A549 (cell line): ENCODE measurements around the gene ELFN1.

Experiments
- CBX8 ChIP-seq: fragments of 200-600 bp; sonication (generic); IDR thresholded peaks from 2 replicates; pipeline ENCODE4 v1.6.1; 2016
- CHD2 ChIP-seq: fragments of 150-350 bp; IDR thresholded peaks from 2 replicates; pipeline ENCODE4 v1.6.1; 2014; ENCODE audit warnings: low read length; ENCODE audit not compliant: partially characterized antibody
- CHD4 ChIP-seq: fragments of 200-600 bp; sonication (generic); IDR thresholded peaks from 2 replicates; pipeline ENCODE4 v1.6.1; 2016; ENCODE audit warnings: antibody characterized with exemption, mild to moderate bottlenecking, borderline replicate concordance
- CTCF ChIP-seq: fragments of >200 bp; sonication (Bioruptor Twin); formaldehyde crosslinking; IDR thresholded peaks from 3 replicates; pipeline ENCODE4 v1.5.1; 2016
- EP300 ChIP-seq, 2 experiments: fragments of >200 bp; sonication (Bioruptor Twin); formaldehyde crosslinking; IDR thresholded peaks; 2 replicates in 1 of 2; 3 replicates in 1 of 2; pipeline ENCODE4 v1.6.1; 2016 to 2017
- HDAC2 ChIP-seq: fragments of 200-600 bp; sonication (generic); IDR thresholded peaks from 2 replicates; pipeline ENCODE4 v1.6.1; 2016
- NR3C1 ChIP-seq: fragments of >200 bp; sonication (Bioruptor Twin); formaldehyde crosslinking; IDR thresholded peaks from 3 replicates; pipeline ENCODE4 v1.6.1; 2017
- POLR2A ChIP-seq: IDR thresholded peaks from 2 replicates; pipeline ENCODE4 v1.6.1; 2012; ENCODE audit warnings: mild to moderate bottlenecking, low read length
- RCOR1 ChIP-seq: fragments of 150-350 bp; IDR thresholded peaks from 2 replicates; pipeline ENCODE4 v1.6.1; 2014; ENCODE audit warnings: antibody characterized with exemption, low read length, low read depth
- REST ChIP-seq: fragments of 200-600 bp; sonication (generic); IDR thresholded peaks from 2 replicates; pipeline ENCODE4 v1.6.1; 2016; ENCODE audit warnings: antibody characterized with exemption, mild to moderate bottlenecking, moderate library complexity
- SMC3 ChIP-seq: fragments of >200 bp; sonication (Bioruptor Twin); formaldehyde crosslinking; IDR thresholded peaks from 3 replicates; pipeline ENCODE4 v1.6.1; 2018; ENCODE audit warnings: inconsistent platforms
- USF2 ChIP-seq: fragments of 450-650 bp; IDR thresholded peaks from 2 replicates; pipeline ENCODE4 v1.6.1; 2014; ENCODE audit warnings: antibody characterized with exemption

- TF ChIP-seq HDAC2 (no peak), CHD4 (no peak), SMC3 (no peak), REST (no peak), EP300 (IDR thresholded peaks at IDR 0.05) (no peak), CTCF (no peak), POLR2A (no peak), CHD2 (no peak), NR3C1 (no peak), USF2 (no peak), CBX8 (no peak), RCOR1 (no peak)
Observed at GRCh38 chr7:1725199-1725690, 55.2 kb downstream of the ELFN1 start.
